NCI-H1105 treated with DMSO at 0.1 percent for 48 hours (cell line): ENCODE results near the gene PAK5.
"Not testable (repeated sequence)": the region's sequence is repeated elsewhere in the genome, so short reads cannot be mapped to it uniquely, and the experiment has no call there.

Experiments used
- DNase-seq: peaks from one replicate; lab custom pipeline; 2025; lab: John Stamatoyannopoulos, UW

PAK5 gene

GRCh38 chr20:9685011-9685410 is 153.9 kb downstream of the PAK5 start:
- DNase-seq, result no peak

- no peak for DNase-seq
Measured at GRCh38 chr20:9677100-9677623, 161.7 kb downstream of the PAK5 start.

- no peak for DNase-seq
Measured at GRCh38 chr20:9672981-9673380, 165.9 kb downstream of the PAK5 start.

GRCh38 chr20:9672027-9672426 is 166.8 kb downstream of the PAK5 start:
- no peak for DNase-seq

GRCh38 chr20:9668381-9668780 is 170.5 kb downstream of the PAK5 start:
- DNase-seq, result no peak

- DNase-seq, result no peak
Measured at GRCh38 chr20:9663423-9663822, 175.5 kb downstream of the PAK5 start.

- DNase-seq, result no peak
Measured at GRCh38 chr20:9660236-9660868, 178.5 kb downstream of the PAK5 start.

GRCh38 chr20:9647741-9648140 is 191.1 kb downstream of the PAK5 start:
- no peak for DNase-seq

- DNase-seq, result no peak
Measured at GRCh38 chr20:9646375-9646774, 192.5 kb downstream of the PAK5 start.

GRCh38 chr20:9642882-9643281 is 196.0 kb downstream of the PAK5 start:
- DNase-seq, result no peak

- DNase-seq, result not testable (repeated sequence)
Measured at GRCh38 chr20:9641499-9642000, 197.3 kb downstream of the PAK5 start.

- DNase-seq, result no peak
Measured at GRCh38 chr20:9637889-9638288, 201.0 kb downstream of the PAK5 start.

GRCh38 chr20:9635750-9636149 is 203.1 kb downstream of the PAK5 start:
- no peak for DNase-seq

- no peak for DNase-seq
Measured at GRCh38 chr20:9634327-9634726, 204.5 kb downstream of the PAK5 start.

GRCh38 chr20:9632991-9633390 is 205.9 kb downstream of the PAK5 start:
- no peak for DNase-seq

GRCh38 chr20:9632265-9632664 is 206.6 kb downstream of the PAK5 start:
- no peak for DNase-seq

- no peak for DNase-seq
Measured at GRCh38 chr20:9630554-9630953, 208.3 kb downstream of the PAK5 start.

- DNase-seq, result no peak
Measured at GRCh38 chr20:9629831-9630230, 209.0 kb downstream of the PAK5 start.

- DNase-seq, result no peak
Measured at GRCh38 chr20:9628589-9628988, 210.3 kb downstream of the PAK5 start.

GRCh38 chr20:9628141-9628540 is 210.7 kb downstream of the PAK5 start:
- no peak for DNase-seq

GRCh38 chr20:9627219-9627618 is 211.7 kb downstream of the PAK5 start:
- no peak for DNase-seq

- no peak for DNase-seq
Measured at GRCh38 chr20:9626357-9626756, 212.5 kb downstream of the PAK5 start.

- peak; percentile 50 for DNase-seq
Measured at GRCh38 chr20:9617940-9618339, 220.9 kb downstream of the PAK5 start.

GRCh38 chr20:9616833-9617461 is 221.9 kb downstream of the PAK5 start:
- peak; percentile 76 for DNase-seq
